Activated T-cell treated with anti-CD3 and anti-CD28 coated beads for 1 hour (primary cell): ENCODE data around the gene CCNK.

Experiments used
- DNase-seq: peaks from one replicate; pipeline ENCODE4 v3.0.0-alpha.2; 2020; ENCODE audit warnings: low read depth

The CCNK gene

DNA sequence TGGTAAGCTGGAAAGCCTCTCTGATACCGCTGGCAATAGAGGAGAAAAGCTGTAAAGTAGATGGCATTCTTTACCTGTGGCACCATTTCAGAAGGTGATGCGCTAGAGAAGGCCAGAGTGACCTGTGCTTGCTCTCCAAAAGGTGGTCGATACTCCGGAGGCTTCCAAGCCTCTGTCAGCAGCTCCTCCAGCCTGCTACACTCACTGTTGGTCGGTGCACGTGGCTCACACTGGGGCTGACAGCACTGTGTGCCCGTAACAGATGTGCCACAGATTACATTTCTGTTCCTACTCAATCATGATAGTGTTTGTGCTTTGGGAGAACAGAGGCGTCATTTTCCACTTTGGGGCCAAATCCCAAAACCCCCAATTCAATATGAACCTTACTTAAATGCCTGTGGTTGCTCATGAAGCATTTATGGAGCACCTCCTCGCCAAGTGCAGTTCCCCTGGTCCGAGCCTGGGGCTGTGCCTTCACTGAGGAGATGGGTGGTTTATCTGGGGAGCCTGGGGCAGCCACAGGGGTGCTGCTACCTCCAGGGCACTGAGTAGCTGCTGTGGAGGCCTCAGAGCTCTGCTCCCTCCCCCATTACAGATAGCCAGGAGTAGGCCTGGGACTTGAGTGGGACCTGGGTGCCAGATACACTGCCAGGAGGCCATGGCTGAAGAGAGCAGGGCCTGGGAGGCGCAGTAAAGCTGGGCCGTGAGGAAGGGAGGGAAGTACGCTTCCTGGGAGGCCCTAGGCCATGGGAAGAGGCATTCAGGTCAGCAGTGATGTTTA is 26.8 kb downstream of the CCNK start:
- no peak for DNase-seq

DNA sequence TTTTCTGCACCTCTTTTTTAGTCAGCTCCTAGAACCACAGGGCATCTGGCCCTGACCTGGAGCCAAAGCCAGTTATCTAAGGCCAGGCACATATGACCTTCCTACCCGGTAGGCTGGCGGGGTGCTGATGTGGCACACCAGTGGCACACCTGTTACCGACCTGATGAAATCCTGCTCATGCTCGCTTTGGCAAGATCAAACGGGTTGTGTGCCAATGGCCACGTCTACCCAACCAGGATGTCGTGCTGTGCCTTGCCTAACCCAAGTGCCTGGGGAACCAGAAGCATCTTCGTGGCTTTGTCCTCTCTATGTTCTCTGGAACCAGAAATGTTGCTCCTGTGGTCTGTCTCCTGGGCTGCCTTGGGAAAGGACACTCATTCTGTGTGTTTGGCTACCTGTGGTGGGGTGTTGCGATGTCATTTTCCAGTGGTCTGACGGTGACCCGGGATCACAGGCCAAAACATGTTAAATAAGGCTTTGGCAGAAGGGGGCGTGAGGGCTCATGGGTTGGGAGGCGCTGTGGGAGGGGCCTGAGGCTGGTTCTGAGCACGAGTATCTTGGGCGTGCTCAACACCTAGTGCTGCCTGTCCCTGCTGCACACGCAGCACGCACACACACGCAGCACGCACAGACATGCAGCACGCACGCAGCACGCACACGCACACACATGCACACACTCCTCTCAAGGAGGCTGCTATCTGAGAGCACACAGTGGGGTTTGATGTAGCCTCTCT is 27.9 kb downstream of the CCNK start:
- DNase-seq: no peak

DNA sequence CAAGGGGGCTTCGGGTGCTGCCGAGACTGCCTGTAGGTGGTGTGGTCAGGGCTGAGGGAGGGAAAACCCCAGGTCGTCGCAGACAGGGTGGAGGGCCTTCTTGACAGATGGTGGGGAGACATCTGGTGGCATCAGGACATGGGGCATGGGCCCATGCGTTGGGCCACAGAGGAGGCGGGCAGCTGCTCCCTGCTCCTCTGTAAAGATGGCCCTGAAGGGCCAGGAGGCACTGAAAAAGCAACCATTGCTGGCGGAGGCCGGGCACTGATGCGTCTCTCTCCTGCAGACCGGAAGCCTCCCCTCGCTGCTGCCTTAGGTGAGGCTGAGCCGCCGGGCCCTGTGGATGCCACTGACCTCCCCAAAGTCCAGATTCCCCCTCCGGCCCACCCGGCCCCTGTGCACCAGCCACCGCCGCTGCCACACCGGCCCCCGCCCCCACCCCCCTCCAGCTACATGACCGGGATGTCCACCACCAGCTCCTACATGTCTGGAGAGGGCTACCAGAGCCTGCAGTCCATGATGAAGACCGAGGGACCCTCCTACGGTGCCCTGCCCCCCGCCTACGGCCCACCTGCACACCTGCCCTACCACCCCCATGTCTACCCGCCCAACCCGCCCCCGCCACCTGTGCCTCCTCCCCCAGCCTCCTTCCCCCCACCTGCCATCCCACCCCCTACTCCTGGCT is 28.8 kb downstream of the CCNK start:
- no peak for DNase-seq

DNA sequence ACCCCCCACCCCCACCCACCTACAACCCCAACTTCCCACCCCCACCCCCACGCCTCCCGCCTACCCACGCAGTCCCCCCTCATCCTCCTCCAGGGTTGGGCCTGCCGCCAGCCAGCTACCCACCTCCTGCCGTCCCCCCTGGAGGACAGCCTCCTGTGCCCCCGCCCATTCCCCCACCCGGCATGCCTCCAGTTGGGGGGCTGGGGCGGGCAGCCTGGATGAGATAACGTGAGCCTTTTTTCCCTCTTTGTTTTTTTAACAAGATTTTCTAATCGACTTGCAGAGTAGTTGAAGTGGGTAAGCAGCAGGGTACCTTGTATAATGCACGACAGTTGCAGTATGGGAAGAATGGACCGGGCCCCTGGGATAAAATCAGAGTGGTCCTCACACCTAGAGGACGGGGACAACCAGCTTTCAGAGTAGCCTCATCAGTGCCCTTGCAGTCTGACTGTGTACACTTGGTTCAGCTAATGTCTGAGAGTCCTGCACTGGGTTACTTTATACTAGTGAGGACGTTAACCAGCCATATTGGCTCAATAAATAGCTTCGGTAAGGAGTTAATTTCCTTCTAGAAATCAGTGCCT is 29.4 kb downstream of the CCNK start:
- DNase-seq: no peak

DNA sequence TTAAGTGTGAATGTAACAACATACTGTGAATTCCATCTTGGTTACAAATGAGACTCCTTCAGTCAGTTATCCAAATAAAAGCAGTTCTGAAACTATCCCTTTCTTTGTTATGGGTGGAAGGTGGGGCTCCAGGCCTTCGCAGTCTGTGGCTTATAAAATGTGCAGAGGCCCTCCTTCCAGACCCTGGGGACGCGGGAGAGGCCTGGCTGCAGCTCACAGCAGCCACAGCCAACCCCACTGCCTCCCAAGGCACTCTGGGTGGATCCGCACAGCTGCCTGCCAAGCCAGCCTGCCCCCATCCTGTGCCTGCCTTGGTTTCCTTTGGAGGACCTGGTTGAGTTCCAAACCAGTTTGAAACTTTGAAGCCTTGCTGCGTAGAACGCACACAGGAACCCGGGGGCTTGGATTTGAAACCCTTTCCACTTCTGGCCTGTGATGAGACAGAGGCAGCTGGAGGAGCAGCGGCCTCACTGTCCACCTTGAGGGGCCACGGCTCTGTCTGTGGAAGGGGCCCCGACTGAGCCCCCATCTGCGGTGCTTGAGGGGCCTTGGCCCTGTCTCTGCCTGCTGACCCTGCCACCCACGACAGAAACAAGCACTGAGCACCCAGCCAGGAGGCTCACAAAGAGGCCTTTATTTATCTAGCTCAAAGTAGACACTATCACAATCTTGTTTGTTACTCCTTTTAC is 30.4 kb downstream of the CCNK start:
- DNase-seq: no peak

DNA sequence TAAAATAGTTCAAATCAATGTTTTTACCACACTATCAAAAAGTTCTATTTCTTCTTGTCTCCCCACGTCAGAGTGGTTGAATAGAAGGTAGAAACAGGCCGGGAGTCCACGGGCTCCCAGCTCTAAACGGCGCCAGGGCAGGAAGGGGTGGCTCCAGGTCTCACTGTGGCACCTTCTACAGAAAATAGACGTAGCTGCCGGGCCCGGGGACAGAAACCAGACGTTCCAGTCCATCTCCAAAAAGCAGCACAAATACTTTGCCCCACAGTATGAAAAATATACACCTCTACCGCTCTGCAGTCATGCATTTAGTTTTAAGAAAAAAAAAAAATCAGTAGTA is 30.9 kb downstream of the CCNK start:
- DNase-seq: no peak

DNA sequence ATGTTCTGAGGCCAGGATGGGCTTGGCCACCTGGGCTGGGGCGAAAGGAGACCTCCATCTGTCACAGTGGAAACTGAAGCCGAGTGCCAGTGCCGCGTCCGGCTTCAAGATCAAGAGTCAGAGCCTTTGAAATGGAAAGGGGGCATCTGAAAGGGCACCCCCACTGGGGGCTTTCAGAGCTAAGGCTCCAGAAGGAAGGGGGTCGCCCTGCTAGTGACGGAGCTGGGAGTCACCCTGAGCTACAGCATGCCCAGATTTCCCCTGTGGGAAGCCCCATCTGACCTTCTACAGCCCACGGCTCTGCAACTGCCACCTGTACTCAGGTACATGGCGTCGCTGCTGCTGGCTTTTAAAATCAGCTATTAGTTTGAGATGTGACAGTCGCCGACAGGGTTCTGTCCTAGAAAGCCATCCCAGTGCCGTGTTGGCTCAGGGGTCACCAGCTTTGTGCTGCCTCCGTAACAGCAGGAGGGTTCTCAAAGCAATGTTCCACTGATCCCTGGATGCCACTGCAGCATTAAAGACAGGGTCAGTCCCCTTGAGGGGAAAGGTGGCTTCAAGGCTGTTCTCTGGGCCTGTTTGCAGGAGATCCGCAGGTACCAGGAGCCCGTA is 31.5 kb downstream of the CCNK start:
- DNase-seq: no peak

DNA sequence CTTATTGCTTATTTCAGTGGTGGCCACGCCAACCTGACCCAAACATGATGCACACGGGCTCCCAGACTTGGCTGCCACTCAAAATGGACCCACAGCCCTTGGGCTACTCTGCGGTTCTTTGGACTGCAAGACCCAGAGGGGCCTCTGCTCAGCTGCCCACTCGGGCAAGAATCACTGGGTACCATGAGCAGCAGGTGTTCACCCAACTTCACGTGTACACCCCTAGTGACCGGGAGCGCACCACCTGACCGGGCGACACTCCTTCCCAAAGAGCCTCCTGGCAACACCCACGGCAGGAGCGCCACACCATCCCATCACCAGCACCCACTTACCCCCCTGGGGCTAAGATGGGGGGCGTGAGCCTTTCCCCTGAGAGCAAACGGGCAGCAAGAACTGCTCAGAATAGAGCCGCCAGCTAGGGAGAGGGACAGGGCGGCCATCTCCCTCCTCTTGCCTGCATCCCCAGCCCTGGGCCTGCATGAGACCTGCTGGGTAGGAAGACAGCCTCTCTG is 32.0 kb downstream of the CCNK start:
- no peak for DNase-seq

DNA sequence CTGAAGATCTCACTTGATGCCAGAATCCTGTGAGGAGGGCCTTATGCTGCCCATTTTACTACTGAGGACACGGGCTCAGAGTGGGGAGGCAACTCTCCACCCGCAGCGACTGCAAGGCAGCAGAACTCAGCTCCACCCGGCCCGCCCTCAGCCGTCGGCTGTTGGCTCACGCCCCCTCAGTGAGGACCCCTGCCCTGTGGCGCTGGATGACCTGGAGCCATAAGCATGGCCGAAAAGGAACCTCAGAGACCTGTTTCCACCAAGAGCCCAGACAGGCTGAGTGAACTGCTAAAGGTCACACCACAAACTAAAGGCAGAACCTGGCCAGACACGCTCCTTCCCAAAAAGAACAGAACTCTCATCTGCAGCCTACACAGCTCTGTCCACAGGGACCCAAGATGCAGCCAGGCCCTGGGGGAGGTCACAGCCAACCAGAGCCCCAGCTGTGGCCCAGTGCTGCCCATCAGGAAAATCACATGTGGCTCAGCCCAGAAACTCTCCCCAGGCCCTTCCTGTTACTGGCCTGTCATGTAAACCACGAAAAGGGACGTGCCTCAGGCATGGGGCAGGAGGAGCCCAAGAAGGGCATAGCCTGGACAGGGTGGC is 32.8 kb downstream of the CCNK start:
- no peak for DNase-seq

DNA sequence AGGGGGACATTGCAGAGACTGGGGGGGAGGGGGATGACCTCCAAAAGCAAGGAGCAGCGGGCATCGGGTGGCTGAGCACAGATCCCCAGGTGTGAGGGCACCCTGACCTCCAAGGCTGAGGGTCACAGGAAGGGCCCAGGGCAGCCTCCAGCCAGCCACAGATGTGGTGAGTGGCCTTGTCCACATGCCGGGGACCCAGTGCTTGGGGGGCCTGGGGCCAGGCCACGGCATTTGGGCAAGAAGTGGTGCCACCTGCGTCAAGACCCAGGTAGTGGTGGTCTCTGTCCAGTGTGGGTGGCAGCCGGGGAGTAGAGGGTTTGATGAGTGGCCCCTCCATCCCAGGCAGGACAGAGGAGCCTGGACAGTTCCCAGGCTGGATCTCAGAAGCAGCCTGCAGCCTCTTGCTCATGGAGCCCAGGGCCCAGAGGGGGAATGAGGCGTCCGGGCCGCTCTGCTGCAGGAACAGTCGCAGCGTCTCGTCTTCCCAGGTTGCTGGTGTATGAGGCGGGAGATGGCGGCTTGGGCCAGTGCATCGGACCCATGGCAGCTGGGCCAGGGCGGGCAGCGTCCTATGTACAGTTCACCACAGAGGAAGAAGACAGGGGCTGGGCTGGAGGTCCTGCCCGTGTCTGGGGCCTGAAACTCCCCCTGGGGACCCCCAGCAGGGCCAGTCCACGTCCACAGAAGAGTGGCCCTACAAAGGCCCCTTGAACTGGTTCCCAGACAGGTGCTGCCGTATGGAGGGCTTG is 33.5 kb downstream of the CCNK start:
- DNase-seq: no peak

DNA sequence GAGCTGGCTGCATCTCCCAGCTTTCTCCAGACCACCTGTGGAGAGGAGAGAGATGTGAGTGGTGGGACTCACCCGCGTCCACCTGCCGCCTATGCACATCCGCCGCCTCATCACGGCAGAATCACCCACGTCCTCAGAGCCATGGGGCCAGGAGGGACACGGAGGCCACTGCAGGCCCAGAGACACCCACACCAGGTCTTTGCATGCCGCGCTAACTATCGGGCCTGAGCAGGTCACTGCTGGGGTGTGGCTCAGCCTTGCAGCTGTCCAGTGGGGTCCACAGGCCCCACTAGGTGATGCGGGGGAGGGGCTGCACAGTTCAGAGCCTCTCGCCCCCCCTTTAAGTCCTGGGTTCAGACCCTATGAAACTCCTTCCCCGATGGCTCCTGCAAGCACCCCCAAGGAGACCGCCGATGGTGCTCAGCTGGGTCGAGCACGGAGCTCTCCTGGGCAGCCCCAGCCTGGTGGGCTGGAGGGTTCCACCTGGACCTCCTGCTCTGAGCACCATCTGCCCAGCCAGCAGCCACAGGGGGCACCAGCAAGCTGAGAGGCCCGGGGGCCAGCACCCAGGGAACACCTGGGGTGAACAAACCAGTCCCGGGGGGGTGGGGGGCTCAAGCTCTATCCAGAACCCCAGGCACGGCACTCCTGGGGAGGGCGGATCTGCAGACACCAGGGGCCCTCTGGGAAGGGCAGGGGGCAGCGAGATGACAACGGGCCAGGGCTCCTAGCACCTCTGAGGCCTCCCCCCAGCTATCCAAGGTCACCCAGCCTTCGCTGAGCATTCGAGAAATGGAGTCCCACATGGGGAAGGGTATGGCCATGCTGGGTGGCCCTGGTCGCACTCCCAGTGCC is 34.3 kb downstream of the CCNK start:
- DNase-seq: no peak

DNA sequence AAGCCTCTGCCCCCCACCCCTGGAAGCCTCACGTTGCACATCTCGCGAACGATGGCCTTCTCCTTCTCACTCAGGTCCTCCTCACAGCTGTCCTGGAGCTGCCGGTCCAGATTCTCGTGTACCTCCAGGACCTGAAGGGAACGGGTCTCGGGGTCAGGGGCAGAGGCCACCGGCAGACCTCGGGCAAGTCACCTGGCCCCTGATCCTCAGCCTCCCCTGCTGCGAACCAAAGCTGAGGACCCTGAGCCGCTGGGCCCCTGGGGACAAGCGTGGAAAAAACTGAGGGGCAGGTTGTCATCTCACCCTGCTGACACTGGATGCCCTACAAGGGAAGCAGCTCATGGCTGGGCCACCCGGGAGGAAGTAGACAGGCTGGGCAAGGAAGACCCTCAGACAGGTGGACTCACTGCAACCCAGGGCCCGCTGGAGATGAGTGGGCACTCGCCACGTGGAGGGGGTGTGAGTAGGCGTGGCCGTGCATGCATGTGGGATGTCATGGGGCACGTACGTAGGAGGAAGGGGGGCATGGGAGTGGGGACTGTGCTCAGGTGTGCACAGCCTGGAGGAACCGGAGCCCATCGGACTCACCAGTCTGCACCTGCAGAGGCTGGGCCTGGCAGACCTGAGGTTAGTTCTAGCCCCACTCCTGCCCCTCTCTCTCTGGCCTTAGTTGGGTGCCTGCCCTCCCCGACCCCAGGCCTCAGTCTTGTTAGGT is 35.1 kb downstream of the CCNK start:
- no peak for DNase-seq

DNA sequence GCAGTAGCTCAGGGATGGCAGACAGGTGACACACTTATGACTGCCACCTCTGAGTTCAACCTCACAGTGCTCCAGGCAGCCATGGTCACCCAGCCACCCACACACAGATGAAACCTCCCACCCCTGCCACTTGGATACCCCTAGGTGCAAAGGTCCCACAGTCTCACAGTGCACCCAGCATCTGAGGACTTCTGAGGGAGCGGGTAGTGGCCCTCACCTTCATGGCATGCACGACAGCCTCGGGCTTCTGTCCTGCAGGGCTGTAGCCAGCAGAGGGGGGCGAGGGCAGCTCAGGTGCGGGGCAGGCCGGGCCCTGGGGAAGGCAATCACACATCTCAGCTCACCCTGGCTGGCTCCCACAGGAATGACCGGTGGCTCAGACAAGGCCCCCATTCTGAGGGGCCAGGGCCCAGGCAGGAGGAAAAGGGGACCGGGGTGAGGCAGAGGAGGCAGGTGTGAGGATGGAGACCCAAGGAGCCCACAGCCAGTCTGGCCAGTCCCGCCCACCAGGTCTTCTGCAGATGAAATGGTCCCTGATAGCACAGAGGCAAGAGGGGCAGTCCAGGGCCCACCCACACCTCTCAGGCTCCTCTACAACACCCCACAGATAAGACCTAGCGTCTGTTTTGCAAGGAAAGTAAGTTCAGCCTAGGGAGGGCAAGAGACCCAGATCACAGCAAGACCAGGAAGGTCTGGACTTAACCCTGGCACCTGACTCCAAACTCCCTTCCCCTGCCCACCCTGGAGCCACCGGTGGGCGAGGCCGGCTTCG is 35.8 kb downstream of the CCNK start:
- no peak for DNase-seq

DNA sequence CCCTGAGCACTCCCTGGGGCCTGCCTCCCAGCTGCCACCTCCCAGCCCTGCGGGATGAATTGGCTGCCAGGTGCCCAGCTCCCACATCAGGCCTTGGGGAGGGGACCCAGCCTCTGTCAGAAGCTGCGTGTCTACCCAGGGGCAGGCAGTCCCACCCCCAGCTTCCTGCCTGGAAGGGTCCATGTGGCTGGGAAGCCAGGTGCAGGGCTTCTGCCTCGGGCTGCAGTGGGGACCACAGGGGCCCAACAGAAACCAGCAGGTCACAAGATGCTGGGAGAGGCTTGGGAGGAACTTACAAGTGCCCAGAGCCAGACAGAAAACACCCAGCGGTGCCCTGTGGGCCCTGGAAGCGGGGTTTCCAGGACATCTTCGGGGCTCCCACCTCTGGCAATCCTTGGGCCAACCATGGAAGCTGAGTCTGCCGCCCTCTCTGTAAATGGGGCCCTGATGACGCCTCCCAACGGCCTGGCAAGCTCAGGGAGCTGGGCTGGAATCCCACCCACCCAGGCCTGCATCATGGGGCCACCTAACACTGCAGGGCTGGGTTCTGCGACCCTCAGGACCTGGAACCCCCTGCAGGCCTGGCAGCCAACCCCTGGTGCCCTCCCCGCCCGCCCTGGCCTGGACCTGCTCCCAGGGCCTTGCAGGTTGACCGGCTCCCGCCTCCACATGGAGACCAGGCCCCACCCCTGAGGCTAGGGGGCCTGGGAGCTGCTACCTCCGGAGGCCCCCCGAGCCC is 36.6 kb downstream of the CCNK start:
- DNase-seq: no peak

DNA sequence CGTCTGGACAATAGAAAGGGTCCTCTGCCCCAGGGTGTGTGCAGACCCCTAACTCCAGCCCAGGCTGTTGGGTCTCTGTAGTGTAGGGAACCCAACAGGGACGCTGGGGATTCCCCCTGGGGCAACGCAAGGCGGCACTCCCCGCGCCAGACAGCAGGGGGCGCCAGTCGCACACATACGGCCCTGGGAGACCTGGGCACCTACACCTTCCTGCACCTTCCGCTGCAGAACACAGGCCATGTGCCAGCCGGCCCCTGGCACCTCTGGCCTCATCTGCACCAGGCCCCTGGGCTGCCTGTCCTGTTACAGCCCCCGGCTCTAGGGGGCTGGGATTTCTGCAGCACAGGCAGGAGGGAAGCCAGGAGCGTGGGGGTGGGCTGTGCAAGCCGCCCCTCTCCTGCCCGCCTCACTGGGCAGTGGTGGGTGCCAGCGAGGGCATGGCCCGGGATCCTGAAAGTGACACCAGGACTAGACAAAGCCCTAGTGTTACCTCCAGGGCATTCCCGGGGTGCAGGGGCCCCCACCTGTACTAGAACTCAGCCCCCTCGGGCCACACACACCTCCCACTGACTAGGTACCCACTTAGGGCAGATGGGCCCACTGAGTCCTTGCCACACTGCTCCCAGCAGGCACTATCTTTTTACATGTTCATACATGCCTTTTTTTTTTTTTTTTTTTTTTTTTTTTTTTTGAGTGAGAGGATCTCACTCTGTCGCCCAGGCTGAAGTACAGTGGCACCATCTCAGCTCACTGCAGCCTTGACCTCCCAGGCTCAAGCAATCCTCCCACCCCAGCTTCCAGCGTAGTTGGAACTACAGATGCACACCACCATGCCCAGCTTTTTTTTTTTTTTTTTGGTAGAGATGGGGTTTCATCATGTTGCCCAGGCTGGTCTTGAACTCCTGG is 37.5 kb downstream of the CCNK start:
- DNase-seq: peak; percentile 83

DNA sequence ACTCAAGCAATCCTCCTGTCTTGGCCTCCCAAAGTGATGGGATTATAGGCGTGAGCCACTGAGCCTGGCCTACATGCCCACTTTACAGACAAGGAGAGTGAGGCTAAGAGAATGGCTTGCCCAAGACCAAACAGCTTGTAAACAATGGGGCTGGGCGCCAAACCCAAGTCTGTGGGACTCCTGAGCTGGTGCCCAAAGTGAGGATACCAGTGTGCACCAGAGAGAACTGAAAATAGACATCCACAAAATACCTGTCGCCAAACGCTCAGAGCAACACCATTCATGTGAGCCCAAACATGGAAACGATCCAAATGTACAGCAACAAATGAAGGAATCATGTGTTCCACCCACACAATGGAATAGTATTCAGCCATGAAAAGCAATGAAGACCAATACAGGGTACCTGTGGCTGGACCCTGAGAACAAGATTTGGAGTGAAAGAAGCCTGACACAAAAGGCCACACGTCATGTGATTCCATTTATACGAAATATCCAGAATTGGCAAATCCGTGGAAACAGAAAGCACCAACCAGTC is 38.2 kb downstream of the CCNK start:
- no peak for DNase-seq
